B cell (primary cell): ENCODE measurements around the gene SUCLG2.

Experiments used
- EZH2 ChIP-seq: IDR thresholded peaks from 2 replicates; pipeline ENCODE4 v1.6.1; 2012; ENCODE audit warnings: borderline replicate concordance, low read depth, mild to moderate bottlenecking, moderate library complexity, low read length; ENCODE audit not compliant: insufficient read depth, poor library complexity, severe bottlenecking
- TF ChIP-seq, protein P1 (sequence below): fragments of 200-600 bp; IDR thresholded peaks from one replicate; pipeline ENCODE4 v1.8.0; 2022; ENCODE audit warnings: antibody characterized with exemption, mild to moderate bottlenecking

DNA sequence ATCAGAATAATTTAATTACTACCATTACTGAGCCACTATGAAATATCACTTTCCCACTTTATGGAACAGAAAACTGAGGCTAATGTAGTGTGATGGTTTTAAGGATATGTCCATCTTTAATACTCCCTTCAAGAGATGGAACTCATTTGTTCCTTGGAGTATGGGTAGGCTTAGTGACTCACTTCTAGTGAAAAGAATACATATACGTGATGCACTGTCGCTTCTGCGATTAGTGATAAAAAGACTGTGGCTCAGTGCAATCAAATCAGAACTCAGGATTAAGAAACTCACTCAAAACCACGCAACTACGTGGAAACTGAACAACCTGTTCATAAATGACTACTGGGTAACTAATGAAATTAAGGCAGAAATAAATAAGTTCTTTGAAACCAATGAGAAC is 216.6 kb downstream of the SUCLG2 start:
- TF ChIP-seq, protein P1, sequence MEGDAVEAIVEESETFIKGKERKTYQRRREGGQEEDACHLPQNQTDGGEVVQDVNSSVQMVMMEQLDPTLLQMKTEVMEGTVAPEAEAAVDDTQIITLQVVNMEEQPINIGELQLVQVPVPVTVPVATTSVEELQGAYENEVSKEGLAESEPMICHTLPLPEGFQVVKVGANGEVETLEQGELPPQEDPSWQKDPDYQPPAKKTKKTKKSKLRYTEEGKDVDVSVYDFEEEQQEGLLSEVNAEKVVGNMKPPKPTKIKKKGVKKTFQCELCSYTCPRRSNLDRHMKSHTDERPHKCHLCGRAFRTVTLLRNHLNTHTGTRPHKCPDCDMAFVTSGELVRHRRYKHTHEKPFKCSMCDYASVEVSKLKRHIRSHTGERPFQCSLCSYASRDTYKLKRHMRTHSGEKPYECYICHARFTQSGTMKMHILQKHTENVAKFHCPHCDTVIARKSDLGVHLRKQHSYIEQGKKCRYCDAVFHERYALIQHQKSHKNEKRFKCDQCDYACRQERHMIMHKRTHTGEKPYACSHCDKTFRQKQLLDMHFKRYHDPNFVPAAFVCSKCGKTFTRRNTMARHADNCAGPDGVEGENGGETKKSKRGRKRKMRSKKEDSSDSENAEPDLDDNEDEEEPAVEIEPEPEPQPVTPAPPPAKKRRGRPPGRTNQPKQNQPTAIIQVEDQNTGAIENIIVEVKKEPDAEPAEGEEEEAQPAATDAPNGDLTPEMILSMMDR, result no peak
- no peak for TF ChIP-seq EZH2
